SK-N-MC (cell line): Measurements from ENCODE around the gene BMP2K.
A peak's percentile ranks its signal among the peaks of the same experiment; 100 is the strongest.

Experiments used
- DNase-seq: peaks from one replicate; pipeline ENCODE4 v3.0.0-alpha.2; 2011; ENCODE audit warnings: low read depth, low spot score
- H3K27ac ChIP-seq: fragments of 200-600 bp; sonication (generic); 2 replicates; pipeline ENCODE4 v1.5.1; 2016; ENCODE audit warnings: mixed run types
- H3K36me3 ChIP-seq: fragments of 200-600 bp; sonication (generic); 2 replicates; pipeline ENCODE4 v1.6.1; 2017; ENCODE audit warnings: antibody characterized with exemption, low read length, mixed read lengths; ENCODE audit not compliant: insufficient read depth
- H3K4me3 ChIP-seq: fragments of 200-600 bp; sonication (generic); 2 replicates; pipeline ENCODE4 v1.5.1; 2016
- H3K9ac ChIP-seq: fragments of 200-600 bp; sonication (generic); 2 replicates; pipeline ENCODE4 v1.8.0; 2017; ENCODE audit warnings: mixed run types, mixed read lengths; ENCODE audit not compliant: insufficient read length
- H3K9me3 ChIP-seq: fragments of 200-600 bp; sonication (generic); 2 replicates; pipeline ENCODE4 v1.6.1; 2017; ENCODE audit warnings: low read depth, mild to moderate bottlenecking, antibody characterized with exemption, low read length, moderate library complexity, mixed read lengths
- EZH2 ChIP-seq: fragments of 200-600 bp; sonication (generic); IDR thresholded peaks from one replicate; pipeline ENCODE4 v1.6.1; 2017; ENCODE audit warnings: antibody characterized with exemption
- FOXP2 ChIP-seq: optimal IDR thresholded peaks from 2 replicates; pipeline ENCODE3; 2011; ENCODE audit warnings: mild to moderate bottlenecking, moderate library complexity; ENCODE audit not compliant: insufficient read depth; ENCODE audit errors: extremely low read length, control extremely low read depth
- POLR2AphosphoS5 ChIP-seq: IDR thresholded peaks from 2 replicates; pipeline ENCODE4 v1.6.1; 2012; ENCODE audit warnings: mild to moderate bottlenecking, low read depth, low read length, borderline replicate concordance

The BMP2K gene

GRCh38 chr4:78768452-78769180, 7.5 kb upstream of the BMP2K start:
- H3K9me3 ChIP-seq, result no peaks in the 10 kb centered on the region
- no peak overlapping the region for H3K4me3 ChIP-seq
- no peak overlapping the region for H3K27ac ChIP-seq
- H3K9ac ChIP-seq, result no peak overlapping the region
- DNase-seq, result no peak
- TF ChIP-seq FOXP2, result no peak
- no peak for TF ChIP-seq POLR2AphosphoS5
- TF ChIP-seq EZH2, result no peak
- no peaks in the 10 kb centered on the region for H3K36me3 ChIP-seq

DNA sequence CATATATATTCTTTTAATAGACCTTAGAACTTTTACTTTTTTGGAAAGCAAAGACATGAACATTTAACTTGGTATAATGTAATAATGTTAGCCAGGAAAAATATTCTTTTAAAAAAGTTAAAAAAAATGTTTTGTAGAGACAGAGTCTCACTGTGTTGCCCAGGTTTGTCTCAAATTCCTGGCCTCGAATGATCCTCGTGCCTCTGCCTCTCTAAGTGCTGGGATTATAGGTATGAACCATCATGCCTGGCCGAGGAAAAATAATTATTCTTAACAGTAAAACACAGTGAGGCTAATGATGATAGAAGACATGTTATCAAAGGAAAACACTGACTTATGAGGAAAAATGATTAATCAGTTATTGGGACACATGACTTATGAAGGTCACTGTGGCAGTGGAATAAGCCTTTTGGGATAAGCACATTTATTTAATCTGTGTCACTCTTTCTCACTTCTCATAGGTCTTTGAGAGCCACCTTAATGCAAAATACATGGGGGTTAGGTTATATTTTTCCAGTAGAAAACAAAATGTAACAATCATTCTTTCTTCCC, 6.0 kb upstream of the BMP2K start:
- H3K27ac ChIP-seq, result no peak overlapping the region
- TF ChIP-seq POLR2AphosphoS5 (no peak), FOXP2 (no peak), EZH2 (no peak)
- no peaks in the 10 kb centered on the region for H3K9me3 ChIP-seq
- H3K9ac ChIP-seq, result no peak overlapping the region
- DNase-seq, result no peak
- no peaks in the 10 kb centered on the region for H3K36me3 ChIP-seq
- H3K4me3 ChIP-seq, result no peak overlapping the region

GRCh38 chr4:78772526-78773091, 3.5 kb upstream of the BMP2K start:
- no peaks in the 10 kb centered on the region for H3K9me3 ChIP-seq
- TF ChIP-seq FOXP2 (no peak), EZH2 (no peak), POLR2AphosphoS5 (no peak)
- no peak overlapping the region for H3K9ac ChIP-seq
- no peak overlapping the region for H3K4me3 ChIP-seq
- H3K36me3 ChIP-seq, result no peaks in the 10 kb centered on the region
- no peak overlapping the region for H3K27ac ChIP-seq
- DNase-seq, result no peak

DNA sequence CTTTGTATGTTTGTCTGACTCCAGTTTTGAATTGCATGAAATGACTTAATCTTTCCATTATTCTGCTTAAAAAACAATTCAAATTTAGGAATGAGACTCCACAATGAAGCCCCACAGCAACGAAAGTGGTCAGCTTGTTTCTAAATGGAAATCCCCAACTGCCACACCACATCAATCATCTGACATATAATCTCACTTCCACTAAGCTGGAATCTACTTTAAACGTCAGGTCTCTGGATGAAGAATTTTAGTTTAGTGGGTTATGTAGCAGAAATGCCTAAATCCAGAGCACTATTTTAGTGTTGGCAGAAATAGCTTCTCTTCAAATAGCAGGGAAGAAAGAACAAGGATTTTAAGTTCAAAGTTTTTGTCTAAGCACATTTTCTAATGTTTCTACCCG, 1.7 kb upstream of the BMP2K start:
- Histone ChIP-seq H3K9me3 (no peaks in the 10 kb centered on the region), H3K9ac (no peak overlapping the region), H3K4me3 (no peak overlapping the region), H3K36me3 (no peaks in the 10 kb centered on the region), H3K27ac (no peak overlapping the region)
- DNase-seq, result no peak
- TF ChIP-seq FOXP2 (no peak), POLR2AphosphoS5 (no peak), EZH2 (no peak)

DNA sequence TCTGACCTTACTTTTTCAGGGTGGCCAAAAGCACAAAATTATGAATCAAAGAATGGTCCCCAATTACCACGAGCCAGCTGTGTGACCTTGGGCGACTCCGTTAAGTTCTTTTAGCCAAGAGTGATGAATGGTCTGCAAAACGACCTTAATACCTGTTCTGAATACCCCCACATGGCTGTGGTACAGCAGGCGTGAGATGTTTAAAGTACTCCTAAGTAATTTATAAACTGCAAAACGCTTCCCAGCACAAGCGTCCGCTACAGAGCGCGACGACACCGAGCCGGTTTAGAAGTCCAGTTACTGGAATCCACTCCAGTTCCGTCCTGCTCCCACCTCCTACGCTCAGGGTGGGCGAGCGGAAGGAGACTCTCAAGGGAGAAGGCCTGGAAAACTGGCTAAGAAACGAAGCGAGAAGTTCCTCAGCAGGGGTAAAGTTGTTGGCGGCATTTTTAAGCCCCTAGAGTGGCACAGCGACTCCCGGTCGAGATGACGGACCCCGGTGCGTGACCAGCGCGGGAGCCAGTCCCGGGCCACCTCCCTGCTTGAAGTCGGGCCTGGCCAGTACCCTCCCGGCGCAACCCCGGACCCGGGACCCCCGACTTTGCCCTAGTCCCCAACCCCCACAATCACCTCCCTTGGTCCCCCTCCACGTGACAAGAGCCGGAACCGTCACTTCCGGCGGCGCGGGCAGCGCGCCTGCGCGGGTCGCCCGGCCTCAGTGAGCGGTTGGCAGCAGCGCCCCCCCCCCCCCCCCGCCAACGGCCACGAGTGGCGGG, 659 bp upstream of the BMP2K start:
- TF ChIP-seq FOXP2, result no peak
- peak; percentile 86 for TF ChIP-seq POLR2AphosphoS5
- TF ChIP-seq EZH2, result no peak
- H3K36me3 ChIP-seq, result no peaks in the 10 kb centered on the region
- no peaks in the 10 kb centered on the region for H3K9me3 ChIP-seq
- peak overlapping the region; percentile 90 for H3K27ac ChIP-seq
- H3K4me3 ChIP-seq, result peak overlapping the region; percentile 96
- peak overlapping the region; percentile 96 for H3K9ac ChIP-seq
- no peak for DNase-seq

DNA sequence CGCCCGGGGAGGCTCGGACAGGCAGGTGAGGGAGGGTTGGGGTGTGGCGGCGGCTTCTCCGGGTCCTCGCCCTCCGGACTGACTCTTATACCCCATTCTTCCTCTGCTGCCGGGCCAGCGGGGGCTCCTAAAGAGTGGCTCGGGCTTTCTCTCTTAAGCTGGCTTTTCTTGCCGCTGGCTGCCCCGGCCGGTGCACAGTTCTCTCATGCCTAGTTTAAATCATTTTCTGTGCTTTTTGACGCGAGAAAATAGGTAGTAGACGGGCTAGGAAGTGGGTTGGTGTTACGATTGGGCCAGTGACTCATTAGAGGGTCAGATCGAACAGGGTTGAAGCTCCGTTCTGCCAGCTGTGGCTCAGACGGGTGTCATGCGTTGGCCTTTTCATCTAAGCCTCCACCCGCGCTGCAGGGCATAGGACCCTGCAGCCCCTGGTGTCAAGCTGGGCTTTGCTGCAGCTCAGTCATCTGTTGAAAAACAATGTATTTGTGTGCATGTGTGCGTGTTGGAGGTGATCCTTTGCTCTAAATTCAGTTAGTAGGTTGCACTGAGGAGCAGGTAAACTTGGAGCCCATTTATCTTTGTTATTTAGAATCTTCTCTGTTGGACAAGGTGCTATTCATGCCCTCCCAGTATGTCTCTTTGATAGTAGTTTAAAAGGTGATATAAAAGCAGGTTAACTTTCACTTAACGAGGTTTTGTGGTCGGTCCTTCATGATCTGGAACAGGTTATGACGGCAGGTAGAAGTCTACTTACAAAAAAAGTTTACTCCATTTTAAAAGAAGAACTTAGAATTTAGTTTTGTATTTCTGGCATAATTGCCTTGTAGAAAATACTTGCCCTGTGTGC, 802 bp downstream of the BMP2K start:
- no peak for DNase-seq
- Histone ChIP-seq H3K36me3 (no peaks in the 10 kb centered on the region), H3K4me3 (peak overlapping the region; percentile 96), H3K9ac (peak overlapping the region; percentile 78), H3K27ac (no peak overlapping the region), H3K9me3 (no peaks in the 10 kb centered on the region)
- TF ChIP-seq POLR2AphosphoS5 (no peak), FOXP2 (no peak), EZH2 (no peak)

- TF ChIP-seq FOXP2, result no peak
- TF ChIP-seq POLR2AphosphoS5, result no peak
- no peak for TF ChIP-seq EZH2
- no peak for DNase-seq
- H3K9me3 ChIP-seq, result no peaks in the 10 kb centered on the region
- no peaks in the 10 kb centered on the region for H3K36me3 ChIP-seq
- peak overlapping the region; percentile 78 for H3K9ac ChIP-seq
- H3K27ac ChIP-seq, result no peak overlapping the region
- peak overlapping the region; percentile 96 for H3K4me3 ChIP-seq
Measured at GRCh38 chr4:78777576-78777940, 1.4 kb downstream of the BMP2K start.

DNA sequence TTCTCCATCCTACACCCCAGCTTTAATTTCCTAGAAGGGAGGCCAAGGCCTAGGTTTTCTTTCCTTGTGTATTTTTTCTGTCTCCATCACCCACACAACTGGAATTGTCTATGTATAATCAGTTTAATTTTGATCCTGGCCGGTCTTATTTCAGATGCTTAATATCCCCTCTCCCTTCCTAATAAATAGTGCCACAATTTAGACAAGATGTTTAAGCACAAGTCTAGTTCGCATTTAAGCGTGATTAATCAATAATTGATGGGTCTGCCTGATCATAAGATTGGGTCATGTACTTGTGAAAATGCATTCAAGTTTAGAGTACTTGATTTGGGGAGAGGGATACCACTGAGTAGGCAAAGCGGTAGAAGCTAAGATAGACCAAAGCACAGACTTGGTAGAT, 2.4 kb downstream of the BMP2K start:
- DNase-seq, result no peak
- H3K27ac ChIP-seq, result no peak overlapping the region
- TF ChIP-seq POLR2AphosphoS5 (no peak), FOXP2 (no peak), EZH2 (no peak)
- 0 out of 2 replicates have a peak overlapping the region, but pooled peaks have one; percentile 28 for H3K4me3 ChIP-seq
- no peaks in the 10 kb centered on the region for H3K9me3 ChIP-seq
- no peaks in the 10 kb centered on the region for H3K36me3 ChIP-seq
- H3K9ac ChIP-seq, result no peak overlapping the region
